Brain microvascular endothelial cell (primary cell): ENCODE results near the gene GARS1.

Source experiments
- DNase-seq: peaks from one replicate; pipeline ENCODE4 v3.0.0-alpha.2; 2020
- H3K27ac ChIP-seq: fragments of 250-450 bp; sonication (Bioruptor Pico); 2 replicates; pipeline ENCODE4 v1.5.1; 2020; ENCODE audit warnings: mild to moderate bottlenecking, moderate library complexity
- H3K27me3 ChIP-seq: fragments of 250-450 bp; sonication (Bioruptor Pico); replicated peaks from 2 replicates; pipeline ENCODE4 v1.5.1; 2020; ENCODE audit warnings: mild to moderate bottlenecking
- H3K36me3 ChIP-seq: fragments of 250-450 bp; sonication (Bioruptor Pico); replicated peaks from 2 replicates; pipeline ENCODE4 v1.5.1; 2020; ENCODE audit warnings: mild to moderate bottlenecking
- H3K4me3 ChIP-seq: 2 replicates; pipeline ENCODE4 v1.5.1; 2011; ENCODE audit warnings: low read depth, mild to moderate bottlenecking, control low read depth, low read length, moderate library complexity
- CTCF ChIP-seq: IDR thresholded peaks from 2 replicates; pipeline ENCODE4 v1.5.1; 2011; ENCODE audit warnings: low read depth, mild to moderate bottlenecking, moderate library complexity, low read length, control low read depth, inconsistent platforms; ENCODE audit errors: missing control alignments
- in situ Hi-C: cut with HindIII; loops from 2 replicates; pipeline ENCODE4 v1.10.0; 2017; ENCODE audit warnings: low sequenced_read_pairs, low pct_ligation_motif_present

The GARS1 gene

GRCh38 chr7:30650421-30650808, 55.7 kb downstream of the GARS1 start:
- Histone ChIP-seq H3K27ac (no peak overlapping the region), H3K27me3 (no peaks in the 10 kb centered on the region), H3K4me3 (no peak overlapping the region), H3K36me3 (peaks cover 7% of the 10 kb centered on the region)
- no peak for DNase-seq
- in situ Hi-C loops: no loop called here
- no peak for TF ChIP-seq CTCF

GRCh38 chr7:30652132-30652531, 57.5 kb downstream of the GARS1 start:
- Histone ChIP-seq H3K4me3 (no peak overlapping the region), H3K36me3 (no peaks in the 10 kb centered on the region), H3K27me3 (no peaks in the 10 kb centered on the region), H3K27ac (no peak overlapping the region)
- DNase-seq: no peak
- in situ Hi-C loops: no loop called here
- no peak for TF ChIP-seq CTCF

DNA sequence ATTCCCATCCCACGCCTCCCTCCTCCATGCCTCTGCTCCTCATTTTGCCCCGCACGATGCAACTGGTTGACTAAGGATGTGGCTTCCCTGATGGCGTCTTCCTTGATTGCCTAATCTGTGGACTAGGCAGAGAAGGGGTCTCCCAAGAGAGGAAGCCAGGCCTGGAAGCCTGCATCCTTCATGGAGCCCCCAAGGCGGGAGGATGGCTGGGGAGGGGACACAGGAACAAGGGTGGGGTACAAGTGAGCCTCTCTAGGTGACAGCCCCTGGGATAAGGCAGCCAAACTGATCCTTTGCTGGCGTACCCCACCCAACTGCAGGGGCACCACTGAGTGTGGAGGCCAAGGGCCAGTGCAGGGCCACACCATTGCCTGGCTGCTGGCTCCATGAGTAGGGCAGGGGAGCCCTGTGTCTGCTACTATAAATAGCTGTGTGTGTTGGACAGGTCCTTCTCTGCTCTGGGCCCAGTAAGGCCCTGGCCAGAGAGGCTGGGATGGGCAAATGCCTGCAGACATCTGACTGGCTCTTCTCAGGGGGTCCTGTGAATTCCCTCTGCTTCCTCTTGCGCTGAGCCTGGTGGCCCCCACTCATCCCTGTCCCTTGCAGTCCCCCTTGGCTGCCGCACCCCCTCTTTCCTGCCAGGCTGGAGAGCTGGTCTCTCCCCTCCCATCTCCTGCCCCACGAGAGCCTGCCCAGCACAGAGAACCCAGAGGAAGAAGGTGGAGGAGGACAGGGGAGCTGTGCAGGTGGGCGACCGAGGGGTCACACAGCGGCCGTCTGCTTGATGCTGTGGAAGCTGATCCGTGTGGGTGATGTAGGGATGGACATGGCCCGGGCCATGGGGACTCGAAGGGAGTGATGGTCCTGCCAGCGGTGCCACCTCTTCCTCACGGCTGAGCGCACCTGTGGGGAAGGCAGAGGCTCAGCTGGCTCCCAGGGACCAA, 58.3 kb downstream of the GARS1 start:
- in situ Hi-C loops: no loop called here

GRCh38 chr7:30654296-30655090, 59.8 kb downstream of the GARS1 start:
- TF ChIP-seq CTCF: no peak
- no peak for DNase-seq
- Histone ChIP-seq H3K36me3 (no peaks in the 10 kb centered on the region), H3K27me3 (no peaks in the 10 kb centered on the region), H3K27ac (no peak overlapping the region), H3K4me3 (no peak overlapping the region)
- in situ Hi-C loops: no loop called here

More for the DNA sequence above, 58.3 kb downstream of the GARS1 start:
- no peak for TF ChIP-seq CTCF
- Histone ChIP-seq H3K36me3 (no peaks in the 10 kb centered on the region), H3K27ac (no peak overlapping the region), H3K4me3 (no peak overlapping the region), H3K27me3 (no peaks in the 10 kb centered on the region)
- no peak for DNase-seq

- no peak for TF ChIP-seq CTCF
- DNase-seq: no peak
- Histone ChIP-seq H3K27me3 (no peaks in the 10 kb centered on the region), H3K4me3 (no peak overlapping the region), H3K36me3 (no peaks in the 10 kb centered on the region), H3K27ac (no peak overlapping the region)
- in situ Hi-C loops: no loop called here
Measured at GRCh38 chr7:30655096-30655970, 60.7 kb downstream of the GARS1 start.
